ENCODE data around the gene SCO2. TPM values are rescaled to one million over a fixed set of nuclear protein-coding genes. Genes with fewer than 3 reads are reported as not detected.

SCO2 gene
- total and polyA plus RNA-seq, 2 of the 13 experiments (the other 11 are each of a cell fraction or from before 2014, with no cell fraction given) = 0.32 to 3.7 TPM

DNA sequence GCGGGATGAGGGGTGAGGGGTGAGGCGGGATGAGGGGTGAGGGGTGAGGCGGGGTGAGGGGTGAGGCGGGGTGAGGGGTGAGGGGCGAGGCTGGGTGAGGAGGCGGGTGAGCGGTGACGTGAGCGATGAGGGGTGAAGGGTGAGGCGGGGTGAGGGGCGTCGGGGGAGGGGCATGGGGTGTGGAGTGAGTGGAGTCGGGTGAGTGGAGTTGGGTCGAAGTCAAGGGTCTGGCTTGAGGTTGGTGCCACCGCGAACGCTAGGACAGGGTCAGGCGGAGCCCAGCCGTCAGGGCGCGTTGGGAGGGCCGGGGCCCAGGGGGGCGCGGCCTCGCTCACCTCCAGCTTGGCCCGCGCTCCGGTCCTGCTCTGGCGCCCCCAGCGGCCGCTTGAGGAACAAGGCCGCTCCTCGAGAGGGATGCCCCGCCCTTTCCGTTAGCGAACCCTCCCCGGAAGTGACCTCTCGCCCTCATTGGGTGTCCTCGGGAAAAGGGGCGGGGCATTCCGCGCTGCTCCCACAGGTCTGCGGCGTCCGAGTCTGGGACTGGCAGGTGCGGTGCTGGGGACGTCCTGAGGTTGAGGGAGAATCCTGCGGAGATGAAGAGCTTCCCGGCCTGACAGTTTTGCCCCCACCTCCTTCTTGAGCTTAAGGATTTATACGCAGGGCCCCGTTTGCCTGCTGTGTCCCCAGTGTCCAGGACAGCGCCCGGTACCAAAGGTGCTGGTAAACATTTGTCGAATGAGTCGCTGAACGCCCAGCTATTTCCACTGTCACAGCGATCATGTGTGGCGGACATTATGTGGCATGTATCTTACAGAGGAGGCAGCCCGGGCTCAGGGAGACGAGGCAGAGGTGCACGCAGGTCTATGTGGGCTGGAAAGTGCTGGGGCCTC is 37.4 kb upstream of the SCO2 start, which contains the start of gene SYCE3 (continued):
- TF ChIP-seq ZSCAN29 (CRISPR knock-in tag; conservative IDR thresholded peaks at IDR 0.05) (no peak), ZNF780A (CRISPR knock-in tag; IDR thresholded peaks at IDR 0.05) (no peak), ZNF441 (CRISPR knock-in tag; IDR thresholded peaks at IDR 0.05; ENCODE audit: borderline replicate concordance) (no peak), THAP9 (CRISPR knock-in tag; IDR thresholded peaks at IDR 0.05; ENCODE audit: borderline replicate concordance) (peak; percentile 35; the same call in 1 of the 2 replicates), SAP130 (CRISPR knock-in tag; IDR thresholded peaks at IDR 0.05; ENCODE audit: low read depth) (peak; percentile 90), JDP2 (CRISPR knock-in tag; IDR thresholded peaks at IDR 0.05; ENCODE audit: borderline replicate concordance) (no peak), ZNF878 (CRISPR knock-in tag; IDR thresholded peaks at IDR 0.05) (no peak), DMTF1 (CRISPR knock-in tag; IDR thresholded peaks at IDR 0.05) (no peak), GRHL1 (CRISPR knock-in tag; conservative IDR thresholded peaks at IDR 0.05) (no peak), RNF2 (conservative IDR thresholded peaks at IDR 0.05; ENCODE audit: low read depth) (no peak), ZKSCAN5 (CRISPR knock-in tag; IDR thresholded peaks at IDR 0.05) (0 out of 2 replicates have a peak, but pooled peaks have one; percentile 43), ZNF264 (CRISPR knock-in tag; IDR thresholded peaks at IDR 0.05) (no peak)
- TF ChIP-seq, protein P1, sequence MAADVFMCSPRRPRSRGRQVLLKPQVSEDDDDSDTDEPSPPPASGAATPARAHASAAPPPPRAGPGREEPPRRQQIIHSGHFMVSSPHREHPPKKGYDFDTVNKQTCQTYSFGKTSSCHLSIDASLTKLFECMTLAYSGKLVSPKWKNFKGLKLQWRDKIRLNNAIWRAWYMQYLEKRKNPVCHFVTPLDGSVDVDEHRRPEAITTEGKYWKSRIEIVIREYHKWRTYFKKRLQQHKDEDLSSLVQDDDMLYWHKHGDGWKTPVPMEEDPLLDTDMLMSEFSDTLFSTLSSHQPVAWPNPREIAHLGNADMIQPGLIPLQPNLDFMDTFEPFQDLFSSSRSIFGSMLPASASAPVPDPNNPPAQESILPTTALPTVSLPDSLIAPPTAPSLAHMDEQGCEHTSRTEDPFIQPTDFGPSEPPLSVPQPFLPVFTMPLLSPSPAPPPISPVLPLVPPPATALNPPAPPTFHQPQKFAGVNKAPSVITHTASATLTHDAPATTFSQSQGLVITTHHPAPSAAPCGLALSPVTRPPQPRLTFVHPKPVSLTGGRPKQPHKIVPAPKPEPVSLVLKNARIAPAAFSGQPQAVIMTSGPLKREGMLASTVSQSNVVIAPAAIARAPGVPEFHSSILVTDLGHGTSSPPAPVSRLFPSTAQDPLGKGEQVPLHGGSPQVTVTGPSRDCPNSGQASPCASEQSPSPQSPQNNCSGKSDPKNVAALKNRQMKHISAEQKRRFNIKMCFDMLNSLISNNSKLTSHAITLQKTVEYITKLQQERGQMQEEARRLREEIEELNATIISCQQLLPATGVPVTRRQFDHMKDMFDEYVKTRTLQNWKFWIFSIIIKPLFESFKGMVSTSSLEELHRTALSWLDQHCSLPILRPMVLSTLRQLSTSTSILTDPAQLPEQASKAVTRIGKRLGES (CRISPR knock-in tag; IDR thresholded peaks at IDR 0.05; ENCODE audit: borderline replicate concordance) = no peak
- TF ChIP-seq, protein P2, sequence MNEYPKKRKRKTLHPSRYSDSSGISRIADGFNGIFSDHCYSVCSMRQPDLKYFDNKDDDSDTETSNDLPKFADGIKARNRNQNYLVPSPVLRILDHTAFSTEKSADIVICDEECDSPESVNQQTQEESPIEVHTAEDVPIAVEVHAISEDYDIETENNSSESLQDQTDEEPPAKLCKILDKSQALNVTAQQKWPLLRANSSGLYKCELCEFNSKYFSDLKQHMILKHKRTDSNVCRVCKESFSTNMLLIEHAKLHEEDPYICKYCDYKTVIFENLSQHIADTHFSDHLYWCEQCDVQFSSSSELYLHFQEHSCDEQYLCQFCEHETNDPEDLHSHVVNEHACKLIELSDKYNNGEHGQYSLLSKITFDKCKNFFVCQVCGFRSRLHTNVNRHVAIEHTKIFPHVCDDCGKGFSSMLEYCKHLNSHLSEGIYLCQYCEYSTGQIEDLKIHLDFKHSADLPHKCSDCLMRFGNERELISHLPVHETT (CRISPR knock-in tag; conservative IDR thresholded peaks at IDR 0.05) = 0 out of 2 replicates have a peak, but pooled peaks have one; percentile 38
- TF ChIP-seq, protein P3, sequence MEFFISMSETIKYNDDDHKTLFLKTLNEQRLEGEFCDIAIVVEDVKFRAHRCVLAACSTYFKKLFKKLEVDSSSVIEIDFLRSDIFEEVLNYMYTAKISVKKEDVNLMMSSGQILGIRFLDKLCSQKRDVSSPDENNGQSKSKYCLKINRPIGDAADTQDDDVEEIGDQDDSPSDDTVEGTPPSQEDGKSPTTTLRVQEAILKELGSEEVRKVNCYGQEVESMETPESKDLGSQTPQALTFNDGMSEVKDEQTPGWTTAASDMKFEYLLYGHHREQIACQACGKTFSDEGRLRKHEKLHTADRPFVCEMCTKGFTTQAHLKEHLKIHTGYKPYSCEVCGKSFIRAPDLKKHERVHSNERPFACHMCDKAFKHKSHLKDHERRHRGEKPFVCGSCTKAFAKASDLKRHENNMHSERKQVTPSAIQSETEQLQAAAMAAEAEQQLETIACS (CRISPR knock-in tag; IDR thresholded peaks at IDR 0.05) = no peak

Measured in HepG2 (cell line).